HEK293T (cell line): Measurements from ENCODE around the gene SOD3.

ENCODE experiments used
- FOXA1 ChIP-seq: fragments of 450-650 bp; IDR thresholded peaks from 2 replicates; pipeline ENCODE4 v1.6.1; 2016; ENCODE audit warnings: mild to moderate bottlenecking
- SP1 ChIP-seq: fragments of 450-650 bp; IDR thresholded peaks from 2 replicates; pipeline ENCODE4 v1.6.1; 2017
- TF ChIP-seq, protein P1 (sequence below): fragments of 450-650 bp; IDR thresholded peaks from 2 replicates; pipeline ENCODE4 v1.6.1; 2016

DNA sequence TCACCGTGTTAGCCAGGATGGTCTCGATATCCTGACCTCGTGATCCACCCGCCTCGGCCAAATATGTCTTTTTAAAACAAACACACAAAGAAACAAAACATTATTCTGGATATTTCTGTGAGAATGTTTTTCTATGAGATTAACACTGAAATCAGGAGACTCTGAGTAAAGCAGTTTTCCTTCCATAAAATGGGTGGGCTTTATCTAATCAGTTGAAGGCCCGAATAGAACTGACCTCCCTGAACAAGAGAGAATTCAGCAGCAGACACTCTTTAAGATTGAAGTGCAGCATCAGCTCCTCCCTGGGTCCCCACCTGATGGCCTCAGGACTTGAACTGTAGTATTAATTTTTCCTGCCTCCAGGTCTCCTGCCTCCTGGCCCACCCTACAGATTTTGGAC lies 22.4 kb upstream of the SOD3 start:
- TF ChIP-seq SP1 = no peak
- TF ChIP-seq, protein P1, sequence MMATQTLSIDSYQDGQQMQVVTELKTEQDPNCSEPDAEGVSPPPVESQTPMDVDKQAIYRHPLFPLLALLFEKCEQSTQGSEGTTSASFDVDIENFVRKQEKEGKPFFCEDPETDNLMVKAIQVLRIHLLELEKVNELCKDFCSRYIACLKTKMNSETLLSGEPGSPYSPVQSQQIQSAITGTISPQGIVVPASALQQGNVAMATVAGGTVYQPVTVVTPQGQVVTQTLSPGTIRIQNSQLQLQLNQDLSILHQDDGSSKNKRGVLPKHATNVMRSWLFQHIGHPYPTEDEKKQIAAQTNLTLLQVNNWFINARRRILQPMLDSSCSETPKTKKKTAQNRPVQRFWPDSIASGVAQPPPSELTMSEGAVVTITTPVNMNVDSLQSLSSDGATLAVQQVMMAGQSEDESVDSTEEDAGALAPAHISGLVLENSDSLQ = no peak
- no peak for TF ChIP-seq FOXA1
